T1000 (cell line): ENCODE measurements around the gene LRRK1.

ENCODE experiments used
- DNase-seq: peaks from one replicate; lab custom pipeline; 2025; ENCODE audit warnings: mixed read lengths; lab: John Stamatoyannopoulos, UW

LRRK1 gene

DNA sequence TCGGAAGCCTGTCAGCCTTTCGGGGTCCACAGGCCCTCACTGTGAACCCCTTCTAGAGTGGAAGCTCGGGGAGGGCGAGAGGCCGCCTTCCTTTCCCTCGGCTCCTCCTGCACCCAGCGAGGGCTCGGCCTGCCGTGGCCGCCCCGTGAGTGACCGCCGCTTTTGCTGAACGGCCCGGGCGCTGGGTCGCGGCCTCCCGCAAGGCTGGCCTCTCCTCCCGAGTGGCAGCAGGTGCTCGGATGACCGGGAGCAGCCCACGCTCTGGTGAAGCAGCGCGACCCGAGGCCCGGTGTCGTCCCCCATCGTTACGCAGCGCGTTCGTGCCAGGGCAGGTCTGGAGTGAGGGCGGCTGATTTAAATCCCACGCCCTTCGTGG is 53.8 kb downstream of the LRRK1 start:
- DNase-seq, result no peak

DNA sequence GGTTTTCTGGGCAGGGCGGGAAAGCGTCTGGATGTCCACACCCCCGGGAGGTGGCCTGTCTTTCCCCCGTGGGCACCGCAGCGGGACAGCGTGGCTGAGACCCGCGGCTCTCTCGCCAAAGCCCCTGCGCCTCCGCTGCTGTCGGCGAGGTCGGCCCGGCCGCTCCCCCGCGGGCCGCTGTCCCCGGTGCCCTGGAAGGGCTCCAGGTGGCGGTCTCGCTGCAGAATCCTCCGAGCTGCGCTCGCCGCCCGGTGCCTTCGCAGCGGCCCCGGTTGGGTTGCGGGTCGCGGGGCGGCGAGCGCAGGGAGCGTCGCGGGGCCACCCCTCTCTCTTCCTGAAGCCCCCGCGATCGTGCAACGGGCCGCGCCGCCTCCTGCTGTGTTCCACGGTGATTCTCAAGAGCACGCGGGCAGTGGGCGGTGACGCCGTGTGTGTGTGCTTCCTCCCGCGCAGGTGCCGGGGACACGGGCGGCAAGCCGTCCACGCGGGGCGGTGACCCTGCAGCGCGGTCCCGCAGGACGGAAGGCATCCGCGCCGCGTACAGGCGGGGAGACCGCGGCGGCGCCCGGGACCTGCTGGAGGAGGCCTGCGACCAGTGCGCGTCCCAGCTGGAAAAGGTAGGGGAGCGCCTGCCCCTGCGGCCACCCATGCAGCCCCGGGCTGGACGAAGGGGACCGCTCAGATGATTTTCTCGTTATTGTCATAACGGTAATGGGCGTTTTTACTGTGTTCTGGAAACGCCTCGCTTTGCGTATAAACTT is 54.4 kb downstream of the LRRK1 start:
- no peak for DNase-seq

DNA sequence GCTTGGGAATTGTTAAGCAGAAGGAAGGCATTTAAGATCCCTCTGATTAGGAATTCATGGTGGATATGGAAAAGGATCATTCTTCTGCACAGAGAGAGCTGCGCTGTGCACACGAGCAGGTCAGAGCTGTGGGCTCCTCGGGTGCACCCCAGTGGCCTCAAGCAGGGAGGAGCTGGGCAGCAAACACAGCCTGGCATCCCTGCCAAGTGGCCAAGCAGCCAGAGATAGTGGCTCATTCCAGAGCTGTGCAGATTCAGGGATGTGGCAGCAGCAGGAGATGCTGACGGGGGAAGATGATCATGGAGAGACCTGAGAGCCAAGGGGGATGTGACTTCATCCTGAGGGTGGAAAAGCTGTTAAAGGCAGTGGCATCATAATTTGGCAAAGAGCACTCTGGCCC is 55.9 kb downstream of the LRRK1 start:
- no peak for DNase-seq

- DNase-seq, result no peak
These were observed 61.4 kb downstream of the LRRK1 start for GRCh38 chr15:100980410-100981046.

DNA sequence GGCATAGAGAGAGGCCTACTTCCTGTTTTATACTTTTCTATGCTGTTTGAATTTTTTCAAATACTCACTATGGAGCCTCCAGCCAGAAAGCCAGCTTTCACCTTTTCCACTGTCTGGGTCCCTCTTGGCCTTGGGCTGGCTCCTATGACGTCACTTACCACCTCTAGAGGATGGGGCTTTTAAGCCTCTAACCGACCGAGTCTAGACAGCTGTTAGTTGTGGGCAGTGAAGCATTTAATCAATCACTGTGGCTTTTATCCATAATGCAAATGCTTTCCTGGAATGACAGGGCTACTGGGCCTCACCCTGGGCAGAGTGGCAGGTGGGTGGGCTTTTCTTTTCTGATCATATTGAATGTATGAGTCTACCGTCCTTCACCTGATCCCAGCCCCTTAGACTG is 61.9 kb downstream of the LRRK1 start:
- DNase-seq, result no peak

GRCh38 chr15:100983221-100983620 is 64.1 kb downstream of the LRRK1 start:
- no peak for DNase-seq

- no peak for DNase-seq
These were observed 66.2 kb downstream of the LRRK1 start for GRCh38 chr15:100985401-100985800.

DNA sequence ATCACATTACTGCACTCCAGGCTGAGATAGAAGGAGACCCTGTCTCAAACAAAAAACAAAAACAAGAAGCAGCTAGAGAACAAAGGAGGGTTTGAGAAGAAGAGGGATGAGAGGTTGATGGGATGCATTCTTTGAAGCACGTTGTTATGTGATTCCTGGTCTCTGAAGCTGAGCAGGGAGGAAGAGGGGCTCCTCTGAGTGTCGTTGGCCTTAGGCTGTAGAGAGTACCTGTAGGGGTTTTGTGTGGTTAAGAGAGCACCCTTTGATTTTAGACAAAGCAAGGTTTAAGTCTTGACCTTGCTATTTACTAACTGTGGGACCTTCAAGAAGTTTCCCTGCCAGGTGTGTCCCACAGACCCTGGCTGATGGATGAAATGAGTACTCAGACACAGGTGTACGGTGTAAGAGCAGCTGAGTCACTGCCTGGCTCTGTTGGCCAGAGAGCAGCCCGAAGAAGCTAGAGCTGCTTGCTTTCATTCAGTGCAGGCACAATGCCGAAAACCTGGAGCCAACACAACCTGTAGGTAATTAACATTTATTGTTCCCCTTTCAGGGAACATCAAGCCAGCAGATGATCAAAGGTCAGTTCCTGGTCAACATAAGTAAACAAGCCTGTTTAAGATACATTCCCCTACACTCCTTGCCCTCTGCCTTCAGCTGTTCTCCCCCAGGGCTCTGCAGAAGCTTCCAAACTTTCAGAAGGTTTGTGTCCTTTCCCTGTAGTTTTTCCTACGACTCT is 67.2 kb downstream of the LRRK1 start:
- DNase-seq, result no peak

GRCh38 chr15:100987143-100987542 is 68.0 kb downstream of the LRRK1 start:
- no peak for DNase-seq

DNA sequence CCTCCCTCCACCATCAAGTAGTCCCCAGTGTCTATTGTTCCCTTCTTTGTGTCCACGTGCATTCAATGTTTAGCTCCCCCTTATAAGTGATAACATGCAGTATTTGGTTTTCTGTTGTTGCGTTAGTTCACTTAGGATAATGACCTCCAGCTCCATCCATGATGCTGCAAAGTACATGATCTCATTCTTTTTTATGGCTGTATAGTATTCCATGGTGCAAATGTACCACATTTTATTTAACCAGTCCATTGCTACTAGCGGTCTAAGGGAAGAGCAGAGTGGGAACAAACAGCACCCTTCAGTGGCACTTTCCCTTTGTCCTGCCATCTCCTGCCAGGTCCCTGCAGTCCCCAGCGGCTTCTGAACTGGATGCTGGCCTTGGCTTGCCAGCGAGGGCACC is 69.1 kb downstream of the LRRK1 start:
- DNase-seq, result no peak

- no peak for DNase-seq
These were observed 69.7 kb downstream of the LRRK1 start for GRCh38 chr15:100988857-100989256.

DNA sequence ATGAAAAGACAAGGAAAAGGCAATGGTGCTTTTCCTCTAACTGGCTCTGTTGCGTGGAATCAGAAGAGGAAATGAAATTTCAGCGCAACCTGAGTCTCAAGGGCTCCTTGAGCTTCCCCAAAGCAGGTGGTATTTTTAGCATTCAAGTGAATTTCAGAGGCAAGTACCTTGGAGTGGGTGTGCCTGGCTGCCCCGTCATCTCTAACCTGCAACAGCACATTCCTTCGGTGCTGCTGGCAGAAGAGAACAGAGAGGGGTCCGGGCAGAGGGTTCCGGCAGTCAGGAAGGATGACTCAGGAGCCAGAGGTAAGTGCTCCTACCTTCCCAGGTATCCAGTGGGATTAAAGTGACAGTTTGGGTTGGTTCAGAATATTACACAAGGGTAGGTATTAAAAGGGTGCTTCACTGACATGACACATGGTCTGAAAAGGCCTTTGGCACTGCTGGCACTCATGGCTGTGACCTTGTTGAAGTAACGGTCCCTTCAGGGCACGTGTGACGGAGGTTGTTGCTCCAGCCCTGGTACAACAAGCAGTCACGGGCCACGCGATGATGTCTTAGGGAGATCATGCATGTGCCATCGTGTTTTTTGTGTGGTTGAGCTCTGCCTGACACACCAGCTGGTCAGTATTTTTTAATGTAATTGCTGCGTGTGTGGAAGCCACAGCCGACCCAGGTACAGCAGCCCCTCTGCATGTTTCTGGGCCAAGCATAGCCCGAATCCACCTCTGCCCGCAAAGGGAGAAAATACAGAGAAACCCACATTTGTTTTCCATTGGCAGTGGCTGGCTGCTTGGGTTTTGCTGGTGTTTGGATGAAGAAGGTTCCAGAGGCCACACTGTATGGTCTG is 75.7 kb downstream of the LRRK1 start:
- DNase-seq, result no peak

DNA sequence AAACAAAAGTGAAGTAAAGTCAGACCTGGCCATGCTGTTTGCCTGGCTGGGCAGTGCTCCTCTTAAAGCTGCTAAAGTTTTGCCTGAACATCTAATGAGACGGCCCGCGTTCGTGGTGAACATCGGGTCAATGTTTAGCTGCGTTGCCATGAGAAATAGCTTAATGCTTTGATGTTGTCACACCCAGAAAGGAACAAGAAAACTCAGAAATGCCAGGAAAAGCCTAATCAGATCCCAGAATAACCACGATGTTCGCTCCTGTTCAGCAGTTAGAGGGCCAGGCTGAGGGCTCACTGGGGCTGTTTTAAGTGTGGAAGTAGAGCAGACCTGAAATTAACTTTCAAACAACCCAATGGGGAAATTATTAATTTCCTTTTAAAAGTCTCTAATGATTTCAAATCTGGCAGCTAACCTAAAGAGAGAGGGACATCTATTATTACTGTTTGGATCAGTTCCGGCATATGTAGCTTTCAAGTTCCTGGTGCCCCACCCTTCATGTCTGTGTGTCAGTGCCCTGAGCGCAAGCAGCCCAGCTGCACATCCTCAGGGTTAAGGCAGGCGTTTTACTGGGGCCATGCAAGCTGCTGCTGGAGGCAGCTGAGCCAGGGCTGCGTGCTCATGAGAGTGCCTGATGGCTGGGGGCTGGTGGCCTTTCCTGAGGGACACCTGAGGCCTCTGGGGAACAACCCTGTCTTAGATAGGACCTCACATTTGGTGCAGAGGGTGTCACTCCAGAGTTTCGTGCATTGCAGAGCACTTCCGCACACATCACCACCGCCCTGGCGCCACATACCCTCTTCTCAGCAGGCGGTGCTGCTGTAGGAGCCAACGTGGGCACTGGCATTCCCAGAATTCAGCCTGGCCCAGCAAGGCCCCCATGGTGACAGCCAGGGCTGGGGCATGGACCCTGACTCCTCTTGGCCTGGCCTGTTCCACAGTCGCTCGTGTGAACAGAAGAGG is 76.6 kb downstream of the LRRK1 start:
- no peak for DNase-seq

DNA sequence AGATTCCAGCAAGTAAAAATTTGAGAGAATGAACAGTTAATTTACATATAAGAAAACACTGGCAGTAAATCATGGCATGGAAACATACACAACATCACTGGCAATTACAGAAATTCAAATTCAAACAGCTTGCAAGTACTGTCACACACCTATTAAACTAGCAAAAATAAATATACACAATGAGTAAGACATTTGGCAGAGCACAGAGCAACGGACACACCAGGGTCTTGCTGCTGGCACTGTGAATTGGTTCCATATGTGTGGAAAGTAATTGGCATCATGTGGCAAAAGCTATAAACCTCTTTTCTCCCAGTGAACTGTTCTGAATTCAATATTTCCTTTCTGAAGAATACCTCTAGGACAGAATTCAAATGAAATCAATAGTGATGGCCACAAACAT is 78.3 kb downstream of the LRRK1 start:
- DNase-seq, result no peak

GRCh38 chr15:100998630-100999029 is 79.5 kb downstream of the LRRK1 start:
- DNase-seq, result no peak

DNA sequence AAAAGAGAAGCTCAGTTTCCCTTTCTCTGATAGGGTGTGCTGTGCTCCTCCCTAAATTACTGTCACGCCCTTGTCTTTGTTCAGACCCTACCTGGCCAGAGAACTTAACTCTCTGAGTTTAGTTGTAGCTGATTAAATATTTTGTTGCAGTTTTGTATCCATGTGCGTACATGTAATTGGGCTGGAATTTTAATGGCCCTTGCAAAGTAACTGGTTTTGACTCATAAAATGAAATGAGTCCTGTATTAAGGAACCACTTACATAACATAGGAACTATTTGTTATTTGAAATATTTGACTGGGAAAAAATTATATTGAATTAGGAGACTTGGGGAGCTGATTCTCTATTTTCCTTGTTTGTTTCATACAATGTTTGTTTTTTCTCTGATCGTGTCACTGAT is 80.2 kb downstream of the LRRK1 start:
- no peak for DNase-seq

- DNase-seq, result no peak
These were observed 81.1 kb downstream of the LRRK1 start for GRCh38 chr15:101000271-101000681.

- no peak for DNase-seq
These were observed 81.9 kb downstream of the LRRK1 start for GRCh38 chr15:101001056-101001455.

DNA sequence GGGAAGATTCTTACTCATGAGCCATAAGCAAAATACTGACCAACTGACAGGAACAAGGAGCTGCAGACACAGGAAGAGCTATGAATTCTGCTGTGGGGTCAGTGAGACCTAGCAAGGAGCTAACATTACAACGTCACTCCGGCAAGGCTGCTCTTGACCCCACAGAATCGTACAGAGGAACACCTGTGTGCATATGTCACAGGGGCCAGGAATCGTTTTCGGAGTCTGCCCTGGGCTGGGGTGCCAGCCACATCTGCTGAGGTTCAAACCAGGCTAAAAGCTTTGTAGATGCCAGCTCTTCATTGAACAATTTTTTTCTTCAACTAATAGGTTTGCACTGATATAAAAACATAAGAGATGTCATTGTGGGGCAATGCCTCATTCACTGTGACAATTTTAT is 82.6 kb downstream of the LRRK1 start:
- no peak for DNase-seq

GRCh38 chr15:101003081-101003480 is 83.9 kb downstream of the LRRK1 start:
- DNase-seq, result no peak

DNA sequence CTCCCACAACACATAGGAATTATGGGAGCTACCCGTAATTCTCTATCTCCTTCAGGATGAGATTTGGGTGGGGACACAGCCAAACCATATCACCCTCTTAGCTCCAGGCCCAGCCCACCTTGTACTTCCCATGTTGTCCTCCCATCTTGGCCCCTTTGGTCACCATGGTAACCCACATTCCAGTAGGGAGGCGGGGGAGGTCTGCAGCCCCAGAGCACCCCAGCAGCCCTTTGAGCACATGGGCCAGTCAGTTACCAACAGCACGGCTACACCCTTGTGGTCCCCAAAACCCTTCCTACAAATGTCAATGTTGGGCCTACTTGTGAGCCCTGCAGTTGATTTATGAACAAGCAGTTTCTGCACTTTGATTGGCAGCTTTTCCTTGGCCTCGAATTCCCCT is 84.5 kb downstream of the LRRK1 start:
- DNase-seq, result no peak
